Measurements from ENCODE around the gene PLXNA4.

The PLXNA4 gene

GRCh38 chr7:132247995-132248618, 328.2 kb downstream of the PLXNA4 start:
- TF ChIP-seq, protein P1, sequence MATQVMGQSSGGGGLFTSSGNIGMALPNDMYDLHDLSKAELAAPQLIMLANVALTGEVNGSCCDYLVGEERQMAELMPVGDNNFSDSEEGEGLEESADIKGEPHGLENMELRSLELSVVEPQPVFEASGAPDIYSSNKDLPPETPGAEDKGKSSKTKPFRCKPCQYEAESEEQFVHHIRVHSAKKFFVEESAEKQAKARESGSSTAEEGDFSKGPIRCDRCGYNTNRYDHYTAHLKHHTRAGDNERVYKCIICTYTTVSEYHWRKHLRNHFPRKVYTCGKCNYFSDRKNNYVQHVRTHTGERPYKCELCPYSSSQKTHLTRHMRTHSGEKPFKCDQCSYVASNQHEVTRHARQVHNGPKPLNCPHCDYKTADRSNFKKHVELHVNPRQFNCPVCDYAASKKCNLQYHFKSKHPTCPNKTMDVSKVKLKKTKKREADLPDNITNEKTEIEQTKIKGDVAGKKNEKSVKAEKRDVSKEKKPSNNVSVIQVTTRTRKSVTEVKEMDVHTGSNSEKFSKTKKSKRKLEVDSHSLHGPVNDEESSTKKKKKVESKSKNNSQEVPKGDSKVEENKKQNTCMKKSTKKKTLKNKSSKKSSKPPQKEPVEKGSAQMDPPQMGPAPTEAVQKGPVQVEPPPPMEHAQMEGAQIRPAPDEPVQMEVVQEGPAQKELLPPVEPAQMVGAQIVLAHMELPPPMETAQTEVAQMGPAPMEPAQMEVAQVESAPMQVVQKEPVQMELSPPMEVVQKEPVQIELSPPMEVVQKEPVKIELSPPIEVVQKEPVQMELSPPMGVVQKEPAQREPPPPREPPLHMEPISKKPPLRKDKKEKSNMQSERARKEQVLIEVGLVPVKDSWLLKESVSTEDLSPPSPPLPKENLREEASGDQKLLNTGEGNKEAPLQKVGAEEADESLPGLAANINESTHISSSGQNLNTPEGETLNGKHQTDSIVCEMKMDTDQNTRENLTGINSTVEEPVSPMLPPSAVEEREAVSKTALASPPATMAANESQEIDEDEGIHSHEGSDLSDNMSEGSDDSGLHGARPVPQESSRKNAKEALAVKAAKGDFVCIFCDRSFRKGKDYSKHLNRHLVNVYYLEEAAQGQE (IDR thresholded peaks at IDR 0.05; ENCODE audit: insufficient read depth in 1 of 2, low read depth in 2 of 2, low read length in 2 of 2): no peak
- TF ChIP-seq SIN3A (IDR thresholded peaks at IDR 0.05; ENCODE audit: borderline replicate concordance, insufficient read depth, low read length) (no peak), TAF1 (IDR thresholded peaks at IDR 0.05; ENCODE audit: borderline replicate concordance, insufficient read depth, low read length) (no peak), POLR2AphosphoS5 (IDR thresholded peaks at IDR 0.05; ENCODE audit: low read depth, low read length) (no peak), FOXP2 (optimal IDR thresholded peaks at IDR 0.05; ENCODE audit: borderline replicate concordance, extremely low read depth, extremely low read length, insufficient read depth) (no peak)

DNA sequence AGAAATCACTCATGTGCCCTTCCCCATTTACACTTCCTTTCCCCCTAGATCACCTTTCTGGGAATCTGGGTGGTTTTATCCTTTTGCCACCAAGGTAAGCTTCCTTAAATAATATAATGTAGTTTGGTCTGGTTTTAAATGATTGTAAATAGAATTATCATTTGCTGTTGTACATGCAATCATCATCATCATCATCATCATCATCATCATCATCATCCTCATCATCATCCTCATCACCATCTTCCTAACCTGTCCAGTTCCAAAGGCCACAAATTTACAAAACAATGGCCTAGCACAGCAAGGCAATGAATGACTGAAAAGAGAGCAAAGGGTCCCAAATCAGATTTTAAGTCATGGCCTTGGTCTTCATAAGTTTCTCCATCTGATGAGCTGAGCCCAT, 329.7 kb downstream of the PLXNA4 start:
- TF ChIP-seq, protein P1 (IDR thresholded peaks at IDR 0.05; ENCODE audit: insufficient read depth in 1 of 2, low read depth in 2 of 2, low read length in 2 of 2): no peak
- no peak for TF ChIP-seq POLR2AphosphoS5 (IDR thresholded peaks at IDR 0.05; ENCODE audit: low read depth, low read length)
- no peak for TF ChIP-seq TAF1 (IDR thresholded peaks at IDR 0.05; ENCODE audit: borderline replicate concordance, insufficient read depth, low read length)
- no peak for TF ChIP-seq FOXP2 (optimal IDR thresholded peaks at IDR 0.05; ENCODE audit: borderline replicate concordance, extremely low read depth, extremely low read length, insufficient read depth)
- no peak for TF ChIP-seq SIN3A (IDR thresholded peaks at IDR 0.05; ENCODE audit: borderline replicate concordance, insufficient read depth, low read length)

- TF ChIP-seq, protein P1 (IDR thresholded peaks at IDR 0.05; ENCODE audit: insufficient read depth in 1 of 2, low read depth in 2 of 2, low read length in 2 of 2): no peak
- TF ChIP-seq SIN3A (IDR thresholded peaks at IDR 0.05; ENCODE audit: borderline replicate concordance, insufficient read depth, low read length) (no peak), POLR2AphosphoS5 (IDR thresholded peaks at IDR 0.05; ENCODE audit: low read depth, low read length) (no peak), TAF1 (IDR thresholded peaks at IDR 0.05; ENCODE audit: borderline replicate concordance, insufficient read depth, low read length) (no peak), FOXP2 (optimal IDR thresholded peaks at IDR 0.05; ENCODE audit: borderline replicate concordance, extremely low read depth, extremely low read length, insufficient read depth) (no peak)
Observed at GRCh38 chr7:132245539-132245938, 330.7 kb downstream of the PLXNA4 start.

DNA sequence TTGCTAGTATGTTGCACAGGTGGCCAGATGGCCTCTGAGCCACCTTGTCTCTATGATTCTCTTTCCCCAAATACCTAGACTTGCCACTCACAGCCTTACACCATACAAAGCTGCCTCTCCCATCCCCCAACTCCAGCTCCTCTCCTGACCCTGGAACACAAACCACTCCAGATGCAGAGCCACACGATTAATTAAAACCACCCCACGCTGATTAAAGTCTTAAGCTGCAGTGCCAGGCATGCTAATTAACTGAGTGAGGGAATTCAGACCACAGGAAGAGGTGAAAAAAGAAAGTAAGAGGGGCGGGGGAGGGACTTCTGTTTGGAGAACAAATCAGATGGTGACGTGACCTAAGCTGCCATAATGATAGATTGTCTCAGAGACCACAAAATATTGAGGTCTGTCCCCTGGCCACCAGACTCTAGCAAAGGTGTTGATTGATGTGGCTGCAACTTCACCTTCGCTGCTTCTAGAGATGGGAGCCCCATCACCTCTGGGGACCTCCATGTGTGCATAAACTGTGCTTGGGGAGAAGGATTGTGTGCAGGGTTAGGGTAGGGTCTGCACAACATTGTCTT, 331.3 kb downstream of the PLXNA4 start:
- TF ChIP-seq POLR2AphosphoS5 (IDR thresholded peaks at IDR 0.05; ENCODE audit: low read depth, low read length) (no peak), FOXP2 (optimal IDR thresholded peaks at IDR 0.05; ENCODE audit: borderline replicate concordance, extremely low read depth, extremely low read length, insufficient read depth) (no peak), SIN3A (IDR thresholded peaks at IDR 0.05; ENCODE audit: borderline replicate concordance, insufficient read depth, low read length) (no peak), TAF1 (IDR thresholded peaks at IDR 0.05; ENCODE audit: borderline replicate concordance, insufficient read depth, low read length) (no peak)
- TF ChIP-seq, protein P1 (IDR thresholded peaks at IDR 0.05; ENCODE audit: insufficient read depth in 1 of 2, low read depth in 2 of 2, low read length in 2 of 2): no peak
